Activated CD4-positive, alpha-beta memory T cell treated with anti-CD3 and anti-CD28 coated beads for 36 hours (primary cell): Measurements from ENCODE around the gene ZNF341. TPM values are rescaled to one million over a fixed set of nuclear protein-coding genes. Genes with fewer than 3 reads are reported as not detected.

Source experiments
- CTCF ChIA-PET: fragments of 350-600 bp; sonication (Branson Sonifier 250); formaldehyde crosslinking; loops from one replicate; lab custom pipeline; 2021; ENCODE audit warnings: antibody characterized with exemption, inconsistent platforms; lab: Charles Lee
- POLR2A ChIA-PET: fragments of 350-600 bp; sonication (Branson Sonifier 250); formaldehyde crosslinking; loops from one replicate; lab custom pipeline; 2021; ENCODE audit warnings: antibody characterized with exemption; lab: Charles Lee
- DNase-seq: peaks from one replicate; pipeline ENCODE4 v3.0.0-alpha.2; 2020
- H3K27ac Mint-ChIP-seq: one replicate; pipeline ENCODE4 v1.8.0; 2021; ENCODE audit warnings: mixed read lengths
- H3K27me3 Mint-ChIP-seq: one replicate; pipeline ENCODE4 v1.8.0; 2021; ENCODE audit warnings: mixed read lengths
- H3K36me3 Mint-ChIP-seq: one replicate; pipeline ENCODE4 v1.8.0; 2021; ENCODE audit warnings: mixed read lengths
- H3K4me1 Mint-ChIP-seq: one replicate; pipeline ENCODE4 v1.8.0; 2021; ENCODE audit warnings: low read depth, mixed read lengths
- H3K4me3 Mint-ChIP-seq: one replicate; pipeline ENCODE4 v1.8.0; 2021; ENCODE audit warnings: mild to moderate bottlenecking, mixed read lengths
- H3K9me3 Mint-ChIP-seq: one replicate; pipeline ENCODE4 v1.8.0; 2021; ENCODE audit warnings: mixed read lengths
- intact Hi-C: fragments of 100-400 bp; cut with micrococcal nuclease; formaldehyde crosslinking; loops from one replicate; pipeline ENCODE4 v1.15.1; 2023
- total RNA-seq, 2 experiments: library from RNA; stranded (reverse); gene quantifications; one replicate each; pipeline ENCODE4 v1.2.3, GENCODE V29; 2021

The ZNF341 gene
- total RNA-seq, 2 experiments from 2014 or later, result 5.9 TPM

- Mint-ChIP-seq H3K27ac (no peak overlapping the region), H3K27me3 (no peaks in the 10 kb centered on the region), H3K4me1 (peaks cover 60% of the 10 kb centered on the region), H3K4me3 (no peak overlapping the region), H3K9me3 (no peaks in the 10 kb centered on the region), H3K36me3 (peaks cover 8% of the 10 kb centered on the region)
- intact Hi-C loops, result no loop called here
- DNase-seq, result no peak
- ChIA-PET CTCF (interaction anchor here (1.5 to 1.9 kb wide), 2 partner anchors 9 to 95 kb away, joined by 3 to 5 read pairs; partner anchors contain the start of gene CHMP4B), POLR2A (no interaction called here)
Observed at GRCh38 chr20:33820362-33820761, 88.6 kb downstream of the ZNF341 start.

GRCh38 chr20:33821270-33821836, 89.6 kb downstream of the ZNF341 start:
- Mint-ChIP-seq H3K9me3 (no peaks in the 10 kb centered on the region), H3K36me3 (peaks cover 3% of the 10 kb centered on the region), H3K27ac (no peak overlapping the region), H3K4me1 (peaks cover 60% of the 10 kb centered on the region), H3K4me3 (no peak overlapping the region), H3K27me3 (no peaks in the 10 kb centered on the region)
- DNase-seq, result no peak
- CTCF ChIA-PET, result interaction anchor here (1.5 kb wide), 1 partner anchor 10 kb away, joined by 3 read pairs; the partner anchor contains the start of gene CHMP4B
- POLR2A ChIA-PET, result no interaction called here
- intact Hi-C loops, result no loop called here

DNA sequence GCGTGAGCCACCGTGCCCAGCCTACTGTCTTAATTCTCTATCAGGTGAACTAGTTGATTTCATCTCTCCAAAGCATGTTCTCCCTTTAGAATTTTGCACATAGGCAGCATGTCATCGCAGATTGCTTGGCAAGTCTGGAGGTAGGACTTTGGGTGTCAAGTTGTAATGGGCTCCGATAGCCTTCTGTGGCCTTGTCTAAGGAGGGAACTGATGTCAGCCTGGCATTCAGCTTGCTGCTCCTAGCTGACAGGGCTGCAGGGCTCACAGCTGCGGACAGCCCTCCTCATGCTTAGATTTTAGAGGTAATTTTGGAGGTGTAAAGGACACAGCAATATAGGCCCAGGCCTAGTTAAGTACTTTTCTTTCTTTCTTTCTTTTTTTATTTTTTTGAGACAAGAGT, 90.6 kb downstream of the ZNF341 start:
- Mint-ChIP-seq H3K36me3 (peaks cover 3% of the 10 kb centered on the region), H3K4me3 (no peak overlapping the region), H3K4me1 (peaks cover 64% of the 10 kb centered on the region), H3K27ac (no peak overlapping the region), H3K9me3 (no peaks in the 10 kb centered on the region), H3K27me3 (no peaks in the 10 kb centered on the region)
- no peak for DNase-seq
- intact Hi-C loops, result no loop called here
- POLR2A ChIA-PET, result interaction anchor here (0.7 kb wide), 1 partner anchor 55 kb away, joined by 3 read pairs; no protein-coding TSS in a partner anchor
- CTCF ChIA-PET, result interaction anchor here (0.8 kb wide), 1 partner anchor 53 kb away, joined by 3 read pairs; no protein-coding TSS in a partner anchor

DNA sequence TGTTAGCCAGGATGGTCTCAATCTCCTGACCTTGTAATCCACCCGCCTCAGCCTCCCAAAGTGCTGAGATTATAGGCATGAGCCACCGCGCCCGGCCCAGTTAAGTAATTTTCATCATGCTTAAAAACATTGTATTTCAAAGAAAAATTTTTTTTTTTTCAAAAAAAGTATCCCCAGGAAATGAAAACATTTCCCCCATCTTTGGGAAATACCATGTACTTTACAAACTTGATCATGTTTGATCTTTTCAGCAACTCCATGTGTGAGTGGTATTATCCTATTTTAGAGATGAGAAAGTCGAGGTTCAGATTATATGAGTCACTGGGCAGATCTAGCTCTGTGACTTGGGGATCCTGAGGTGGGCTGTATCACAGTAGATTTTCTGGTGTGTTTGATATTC, 91.2 kb downstream of the ZNF341 start:
- Mint-ChIP-seq H3K36me3 (peaks cover 3% of the 10 kb centered on the region), H3K9me3 (no peaks in the 10 kb centered on the region), H3K4me1 (peaks cover 63% of the 10 kb centered on the region), H3K27me3 (no peaks in the 10 kb centered on the region), H3K4me3 (no peak overlapping the region), H3K27ac (no peak overlapping the region)
- intact Hi-C loops, result no loop called here
- CTCF ChIA-PET, result no interaction called here
- POLR2A ChIA-PET, result no interaction called here
- DNase-seq, result no peak

DNA sequence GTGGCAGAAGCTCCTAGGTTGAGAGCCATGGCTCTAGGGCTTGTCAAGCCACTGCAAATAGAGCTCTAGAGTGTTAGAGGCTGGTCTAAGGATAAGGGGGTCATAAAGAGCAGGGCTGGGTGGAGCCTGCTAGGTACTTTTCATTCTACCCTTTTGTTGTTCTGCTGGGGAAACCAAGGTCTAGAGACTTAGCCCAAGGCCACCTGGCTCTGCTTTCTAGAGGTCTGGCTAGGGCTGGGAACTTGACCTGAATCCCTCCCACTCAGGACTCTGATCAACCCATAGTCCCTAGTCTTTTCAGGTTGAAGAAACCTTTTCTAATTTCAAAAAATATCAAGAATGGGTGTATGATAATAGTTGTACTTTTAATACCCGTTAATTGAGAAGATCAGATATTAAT, 93.1 kb downstream of the ZNF341 start:
- H3K4me1 Mint-ChIP-seq, result peaks cover 63% of the 10 kb centered on the region
- no peak overlapping the region for H3K4me3 Mint-ChIP-seq
- no peak for DNase-seq
- H3K27ac Mint-ChIP-seq, result no peak overlapping the region
- intact Hi-C loops, result no loop called here
- CTCF ChIA-PET, result interaction anchor here (0.6 to 1.2 kb wide), 3 partner anchors 10 to 333 kb away, joined by 3 read pairs; no protein-coding TSS in a partner anchor
- peaks cover under 1% of the 10 kb centered on the region for H3K36me3 Mint-ChIP-seq
- H3K9me3 Mint-ChIP-seq, result no peaks in the 10 kb centered on the region
- no peaks in the 10 kb centered on the region for H3K27me3 Mint-ChIP-seq
- POLR2A ChIA-PET, result interaction anchor here (1.1 kb wide), 1 partner anchor 11 kb away, joined by 3 read pairs; no protein-coding TSS in a partner anchor

DNA sequence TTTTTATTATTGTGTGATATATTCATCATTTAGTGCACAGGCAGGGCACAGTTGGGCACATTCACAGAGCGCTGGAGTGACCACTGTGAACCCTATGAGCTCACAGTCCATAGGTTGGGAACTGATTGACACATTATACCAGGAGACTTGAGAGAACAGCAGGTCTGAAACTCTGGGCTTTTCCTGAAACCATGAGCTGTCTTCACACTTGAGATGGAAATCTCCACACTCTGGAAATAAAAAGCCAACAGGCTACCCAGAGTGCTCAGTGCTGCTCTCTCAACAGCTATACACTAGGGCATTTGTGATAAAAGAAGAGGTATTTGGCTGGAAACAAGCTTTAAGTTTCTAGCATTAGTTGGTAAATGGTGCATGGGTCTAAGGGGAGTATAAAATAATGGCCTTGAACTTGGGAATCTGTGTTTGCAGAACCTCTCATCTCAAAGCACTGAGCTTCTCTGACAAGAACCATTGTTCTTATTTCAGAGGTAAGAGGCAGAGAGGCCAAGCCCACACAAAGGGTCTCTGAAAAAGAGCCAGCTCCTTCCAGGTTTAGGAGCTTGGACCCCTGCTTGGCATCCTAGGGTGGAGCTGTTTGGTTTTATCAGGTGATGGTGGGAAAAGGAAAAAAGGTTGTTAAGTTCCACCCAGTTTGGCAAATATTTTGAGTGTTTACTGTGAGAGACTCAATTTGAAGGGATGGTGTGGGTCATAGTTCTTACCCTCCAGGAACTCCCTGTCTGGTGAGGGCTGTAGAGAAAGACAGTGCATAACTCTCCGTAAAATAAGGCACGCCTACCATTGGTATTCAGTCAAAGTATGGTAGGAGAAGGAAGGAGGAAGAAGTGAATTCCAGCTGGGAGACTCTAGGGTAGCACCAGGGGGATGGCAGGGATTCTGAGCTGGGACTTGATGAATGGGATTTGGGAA, 93.8 kb downstream of the ZNF341 start:
- Mint-ChIP-seq H3K9me3 (no peaks in the 10 kb centered on the region), H3K4me3 (no peak overlapping the region), H3K4me1 (peaks cover 60% of the 10 kb centered on the region), H3K36me3 (peaks cover 4% of the 10 kb centered on the region), H3K27me3 (no peaks in the 10 kb centered on the region), H3K27ac (no peak overlapping the region)
- POLR2A ChIA-PET, result interaction anchor here (1.1 kb wide), 1 partner anchor 10 kb away, joined by 3 read pairs; no protein-coding TSS in a partner anchor
- no peak for DNase-seq
- intact Hi-C loops, result no loop called here
- CTCF ChIA-PET, result interaction anchor here (1.2 to 2.3 kb wide), 3 partner anchors 9 to 34 kb away, joined by 3 to 5 read pairs (median 3); no protein-coding TSS in a partner anchor

DNA sequence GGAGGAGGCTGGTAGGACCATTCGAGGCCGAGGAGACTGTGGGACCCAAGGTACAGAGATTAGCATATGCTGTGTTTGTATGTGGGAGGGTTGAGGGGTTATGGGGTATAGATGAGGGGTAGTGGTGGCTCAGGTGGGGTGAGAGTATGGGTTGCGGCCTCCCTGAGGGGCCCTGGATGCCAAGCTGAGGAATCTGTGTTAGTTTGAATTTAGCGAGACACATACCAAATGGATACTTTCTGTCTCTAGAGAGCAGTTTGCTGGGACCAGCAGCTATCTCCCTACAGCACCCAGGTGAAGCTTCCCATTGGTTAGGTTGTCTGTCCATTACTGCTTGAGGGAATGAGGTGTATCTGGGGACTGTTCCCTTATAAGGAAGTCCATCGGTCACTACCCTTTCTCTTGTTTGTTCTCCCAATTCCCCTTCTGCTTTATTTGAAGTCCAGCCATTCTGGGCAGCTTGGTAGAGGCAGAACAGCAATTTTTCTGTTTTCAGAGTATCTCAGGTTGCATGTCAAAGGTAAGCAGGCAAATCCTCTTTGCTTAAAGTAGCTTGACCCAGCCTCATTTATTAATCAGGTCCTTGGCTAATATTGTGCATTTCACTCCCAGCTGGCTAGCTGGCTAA, 94.6 kb downstream of the ZNF341 start:
- ChIA-PET CTCF (interaction anchor here (2.3 kb wide), 1 partner anchor 34 kb away, joined by 5 read pairs; no protein-coding TSS in a partner anchor), POLR2A (no interaction called here)
- H3K9me3 Mint-ChIP-seq, result no peaks in the 10 kb centered on the region
- no peak for DNase-seq
- H3K27me3 Mint-ChIP-seq, result no peaks in the 10 kb centered on the region
- peaks cover 4% of the 10 kb centered on the region for H3K36me3 Mint-ChIP-seq
- no peak overlapping the region for H3K27ac Mint-ChIP-seq
- H3K4me1 Mint-ChIP-seq, result peaks cover 59% of the 10 kb centered on the region
- intact Hi-C loops, result no loop called here
- no peak overlapping the region for H3K4me3 Mint-ChIP-seq

- ChIA-PET CTCF (interaction anchor here (2.3 kb wide), 1 partner anchor 35 kb away, joined by 5 read pairs; no protein-coding TSS in a partner anchor), POLR2A (no interaction called here)
- Mint-ChIP-seq H3K36me3 (peaks cover 11% of the 10 kb centered on the region), H3K27me3 (no peaks in the 10 kb centered on the region), H3K4me1 (peaks cover 57% of the 10 kb centered on the region), H3K27ac (no peak overlapping the region), H3K9me3 (no peaks in the 10 kb centered on the region), H3K4me3 (no peak overlapping the region)
- intact Hi-C loops, result no loop called here
- no peak for DNase-seq
Observed at GRCh38 chr20:33827109-33827508, 95.3 kb downstream of the ZNF341 start.

GRCh38 chr20:33827634-33828325, 96.0 kb downstream of the ZNF341 start:
- DNase-seq, result no peak
- POLR2A ChIA-PET, result no interaction called here
- intact Hi-C loops, result no loop called here
- CTCF ChIA-PET, result interaction anchor here (2.3 kb wide), 1 partner anchor 36 kb away, joined by 5 read pairs; no protein-coding TSS in a partner anchor
- Mint-ChIP-seq H3K36me3 (peaks cover 11% of the 10 kb centered on the region), H3K4me1 (peaks cover 54% of the 10 kb centered on the region), H3K27me3 (no peaks in the 10 kb centered on the region), H3K9me3 (no peaks in the 10 kb centered on the region), H3K27ac (no peak overlapping the region), H3K4me3 (no peak overlapping the region)

DNA sequence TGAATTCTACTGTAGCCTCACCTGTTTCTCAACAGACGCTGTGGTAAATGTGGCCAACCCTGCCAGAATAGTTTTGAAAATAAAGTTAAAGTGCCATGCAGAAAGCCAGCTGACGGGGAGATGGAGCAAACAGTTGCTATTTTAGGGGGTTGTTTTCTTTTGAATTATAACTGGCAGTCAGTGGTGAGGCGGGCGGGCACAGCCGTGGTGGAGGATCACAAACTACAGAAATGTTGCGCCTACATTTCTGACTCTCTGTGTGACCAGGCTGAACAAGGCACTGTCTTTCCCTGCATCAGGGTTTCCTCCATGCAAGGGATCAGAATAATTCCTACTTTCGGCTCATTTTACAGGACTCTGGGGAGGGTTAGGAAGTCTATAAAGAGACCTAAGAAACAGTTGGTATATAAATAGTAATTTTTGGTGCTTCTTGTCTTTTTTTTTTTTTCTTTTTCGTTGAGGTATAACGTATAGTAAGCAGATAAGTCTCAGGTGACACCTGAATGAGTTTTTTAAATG, 96.6 kb downstream of the ZNF341 start:
- no peaks in the 10 kb centered on the region for H3K27me3 Mint-ChIP-seq
- peaks cover 16% of the 10 kb centered on the region for H3K36me3 Mint-ChIP-seq
- intact Hi-C loops, result no loop called here
- ChIA-PET POLR2A (no interaction called here), CTCF (no interaction called here)
- H3K9me3 Mint-ChIP-seq, result no peaks in the 10 kb centered on the region
- H3K27ac Mint-ChIP-seq, result no peak overlapping the region
- DNase-seq, result no peak
- H3K4me3 Mint-ChIP-seq, result no peak overlapping the region
- peaks cover 54% of the 10 kb centered on the region for H3K4me1 Mint-ChIP-seq

- Mint-ChIP-seq H3K4me3 (no peak overlapping the region), H3K27ac (no peak overlapping the region), H3K36me3 (peaks cover 17% of the 10 kb centered on the region), H3K4me1 (peaks cover 56% of the 10 kb centered on the region), H3K27me3 (no peaks in the 10 kb centered on the region), H3K9me3 (no peaks in the 10 kb centered on the region)
- ChIA-PET CTCF (no interaction called here), POLR2A (no interaction called here)
- no peak for DNase-seq
- intact Hi-C loops, result no loop called here
Observed at GRCh38 chr20:33828967-33829560, 97.3 kb downstream of the ZNF341 start.
